Measurements from ENCODE around the gene SYNDIG1. TPM values are rescaled to one million over a fixed set of nuclear protein-coding genes. Genes with fewer than 3 reads are reported as not detected.

The SYNDIG1 gene
- total RNA-seq, 1 donor: 2.2 TPM

GRCh38 chr20:24669701-24670100 is 200.3 kb downstream of the SYNDIG1 start:
- no peaks in the 10 kb centered on the region for H4K20me1 ChIP-seq (ENCODE audit: insufficient read depth, low read length)

DNA sequence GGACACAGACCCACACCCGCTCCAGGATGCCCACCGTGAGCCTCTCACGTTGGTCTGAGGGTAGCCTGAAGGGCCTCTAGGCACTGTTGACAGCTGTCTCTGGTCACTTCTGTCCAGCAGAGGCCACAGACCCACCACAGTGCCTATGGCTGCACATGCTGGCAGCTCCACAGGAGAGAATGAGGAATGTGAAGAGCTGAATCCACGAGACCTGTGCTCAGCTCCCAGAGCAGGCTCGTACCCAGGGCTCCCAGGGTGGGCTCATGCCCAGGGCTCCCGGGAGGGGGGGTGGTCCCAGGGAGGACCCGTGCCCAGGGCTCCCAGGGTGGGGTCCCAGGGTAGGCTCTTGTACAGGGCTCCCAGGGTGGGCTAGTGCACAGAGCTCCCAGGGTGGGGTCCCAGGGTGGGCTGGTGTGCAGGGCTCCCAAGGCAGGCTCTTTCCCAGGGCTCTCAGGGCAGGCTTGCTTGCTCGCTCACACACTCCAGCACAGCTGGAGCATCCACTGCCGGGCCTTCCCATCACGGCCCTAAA is 201.0 kb downstream of the SYNDIG1 start:
- no peaks in the 10 kb centered on the region for H3K36me3 ChIP-seq (ENCODE audit: insufficient read depth, low read length)
- TF ChIP-seq CTCF (IDR thresholded peaks at IDR 0.05; ENCODE audit: extremely low read depth, low read depth, low read length): no peak
- no peak overlapping the region for H3K27ac ChIP-seq (ENCODE audit: low read depth, low read length)

More at GRCh38 chr20:24669701-24670100, 200.3 kb downstream of the SYNDIG1 start:
- Histone ChIP-seq H3K36me3 (ENCODE audit: insufficient read depth, low read length) (no peaks in the 10 kb centered on the region), H3K27ac (ENCODE audit: low read depth, low read length) (no peak overlapping the region), H3K4me3 (ENCODE audit: insufficient read depth, low read length) (no peak overlapping the region), H3K4me1 (ENCODE audit: insufficient read depth, low read length) (peaks cover 24% of the 10 kb centered on the region), H3K27me3 (ENCODE audit: insufficient read depth, low read length) (no peaks in the 10 kb centered on the region), H3K79me2 (ENCODE audit: insufficient read depth, low read length) (no peaks in the 10 kb centered on the region), H3K9me3 (ENCODE audit: low read depth, low read length) (no peaks in the 10 kb centered on the region), H2AFZ (ENCODE audit: low read length) (no peak overlapping the region), H3K4me2 (ENCODE audit: insufficient read depth, low read length) (no peak overlapping the region)
- no peak for DNase-seq (ENCODE audit: insufficient read length, low spot score, missing footprints)
- no peak for TF ChIP-seq CTCF (IDR thresholded peaks at IDR 0.05; ENCODE audit: extremely low read depth, low read depth, low read length)

GRCh38 chr20:24670981-24671380 is 201.6 kb downstream of the SYNDIG1 start:
- no peaks in the 10 kb centered on the region for H3K9me3 ChIP-seq (ENCODE audit: low read depth, low read length)
- DNase-seq (ENCODE audit: insufficient read length, low spot score, missing footprints): peak; percentile 13
- H2AFZ ChIP-seq (ENCODE audit: low read length): no peak overlapping the region
- H3K27me3 ChIP-seq (ENCODE audit: insufficient read depth, low read length): no peaks in the 10 kb centered on the region
- H3K4me3 ChIP-seq (ENCODE audit: insufficient read depth, low read length): no peak overlapping the region
- no peaks in the 10 kb centered on the region for H4K20me1 ChIP-seq (ENCODE audit: insufficient read depth, low read length)
- peaks cover 24% of the 10 kb centered on the region for H3K4me1 ChIP-seq (ENCODE audit: insufficient read depth, low read length)
- H3K4me2 ChIP-seq (ENCODE audit: insufficient read depth, low read length): no peak overlapping the region
- no peaks in the 10 kb centered on the region for H3K36me3 ChIP-seq (ENCODE audit: insufficient read depth, low read length)
- H3K27ac ChIP-seq (ENCODE audit: low read depth, low read length): no peak overlapping the region
- TF ChIP-seq CTCF (IDR thresholded peaks at IDR 0.05; ENCODE audit: extremely low read depth, low read depth, low read length): no peak
- H3K79me2 ChIP-seq (ENCODE audit: insufficient read depth, low read length): no peaks in the 10 kb centered on the region

More for the DNA sequence above, 201.0 kb downstream of the SYNDIG1 start:
- H3K4me1 ChIP-seq (ENCODE audit: insufficient read depth, low read length): peaks cover 24% of the 10 kb centered on the region
- no peak overlapping the region for H2AFZ ChIP-seq (ENCODE audit: low read length)
- H3K4me2 ChIP-seq (ENCODE audit: insufficient read depth, low read length): no peak overlapping the region
- H3K4me3 ChIP-seq (ENCODE audit: insufficient read depth, low read length): no peak overlapping the region
- no peaks in the 10 kb centered on the region for H3K79me2 ChIP-seq (ENCODE audit: insufficient read depth, low read length)
- H4K20me1 ChIP-seq (ENCODE audit: insufficient read depth, low read length): no peaks in the 10 kb centered on the region
- no peaks in the 10 kb centered on the region for H3K27me3 ChIP-seq (ENCODE audit: insufficient read depth, low read length)
- H3K9me3 ChIP-seq (ENCODE audit: low read depth, low read length): no peaks in the 10 kb centered on the region
- no peak for DNase-seq (ENCODE audit: insufficient read length, low spot score, missing footprints)

- peak; percentile 91 for DNase-seq (ENCODE audit: insufficient read length, low spot score, missing footprints)
- Histone ChIP-seq H2AFZ (ENCODE audit: low read length) (peak overlapping the region; percentile 75), H3K4me2 (ENCODE audit: insufficient read depth, low read length) (peak overlapping the region; percentile 63), H3K4me3 (ENCODE audit: insufficient read depth, low read length) (peak overlapping the region; percentile 20), H3K79me2 (ENCODE audit: insufficient read depth, low read length) (no peaks in the 10 kb centered on the region), H3K4me1 (ENCODE audit: insufficient read depth, low read length) (peaks cover 24% of the 10 kb centered on the region), H3K9me3 (ENCODE audit: low read depth, low read length) (no peaks in the 10 kb centered on the region), H3K27ac (ENCODE audit: low read depth, low read length) (peak overlapping the region; percentile 94), H3K27me3 (ENCODE audit: insufficient read depth, low read length) (no peaks in the 10 kb centered on the region), H3K36me3 (ENCODE audit: insufficient read depth, low read length) (no peaks in the 10 kb centered on the region), H4K20me1 (ENCODE audit: insufficient read depth, low read length) (no peaks in the 10 kb centered on the region)
- no peak for TF ChIP-seq CTCF (IDR thresholded peaks at IDR 0.05; ENCODE audit: extremely low read depth, low read depth, low read length)
Measured at GRCh38 chr20:24672181-24672880, 202.9 kb downstream of the SYNDIG1 start.
